Gastroesophageal sphincter (tissue), 4 donors: ENCODE data around the gene CD40. TPM values are rescaled to one million over a fixed set of nuclear protein-coding genes. Genes with fewer than 3 reads are reported as not detected.
A peak's percentile ranks its signal among the peaks of the same experiment; 100 is the strongest.

Source experiments
- ATAC-seq: fragments of 150-250 bp; one replicate; pipeline ENCODE4 v1.9.1; 2016; ENCODE audit warnings: mild to moderate bottlenecking, moderate library complexity
- H3K27ac ChIP-seq, 4 donors: fragments of 200-600 bp; sonication (generic) in 3 of 4; 1 replicate in 3 of 4; 2 replicates in 1 of 4; pipeline ENCODE4 v1.5.1; 2016 to 2019
- H3K27me3 ChIP-seq: fragments of 200-600 bp; sonication (generic); one replicate; pipeline ENCODE4 v1.5.1; 2019
- H3K36me3 ChIP-seq, 2 donors: fragments of 200-600 bp; sonication (generic); one replicate each; pipeline ENCODE4 v1.5.1; 2019; ENCODE audit warnings: control low read depth in 1 of 2
- H3K4me1 ChIP-seq, 3 donors: fragments of 200-600 bp; sonication (generic); 1 replicate in 2 of 3; 2 replicates in 1 of 3; pipeline ENCODE4 v1.5.1; 2016 to 2019; ENCODE audit warnings: control low read depth in 2 of 3
- H3K4me3 ChIP-seq, 2 donors: fragments of 200-600 bp; sonication (generic); one replicate each; pipeline ENCODE4 v1.5.1; 2019; ENCODE audit warnings: mild to moderate bottlenecking in 1 of 2, moderate library complexity in 1 of 2
- H3K9me3 ChIP-seq, 3 donors: fragments of 200-600 bp; sonication (generic); one replicate each; pipeline ENCODE4 v1.5.1; 2017 to 2019; ENCODE audit warnings: control low read depth in 2 of 3
- CTCF ChIP-seq, 4 experiments: fragments of 200-600 bp in 2 of 4; fragments of 450-650 bp in 2 of 4; sonication (generic) in 1 of 4; IDR thresholded peaks; one replicate each; pipeline ENCODE4 v1.5.1; 2017 to 2019; ENCODE audit warnings: antibody characterized with exemption in 4 of 4, mild to moderate bottlenecking in 2 of 4, moderate library complexity in 2 of 4
- EP300 ChIP-seq: sonication (generic); formaldehyde crosslinking; IDR thresholded peaks from one replicate; pipeline ENCODE4 v1.6.1; 2017; ENCODE audit warnings: antibody characterized with exemption, mild to moderate bottlenecking
- POLR2A ChIP-seq, 2 donors: fragments of 450-650 bp; IDR thresholded peaks; one replicate each; pipeline ENCODE4 v1.6.1; 2017; ENCODE audit warnings: antibody characterized with exemption in 2 of 2, mild to moderate bottlenecking in 2 of 2, moderate library complexity in 1 of 2
- POLR2AphosphoS5 ChIP-seq: sonication (generic); formaldehyde crosslinking; IDR thresholded peaks from one replicate; pipeline ENCODE4 v1.6.1; 2017; ENCODE audit warnings: antibody characterized with exemption
- WGBS, 2 donors: methylation state at CpG; one replicate each; pipeline ENCODE4 v1.1.5; 2018; ENCODE audit warnings: low coverage in 1 of 2; 5-methylcytosine and 5-hydroxymethylcytosine counted together
- total RNA-seq, 4 donors: library from RNA; depleted of rRNA; stranded (reverse); fragments of >200 nt; gene quantifications; one replicate each; pipeline ENCODE4 v1.1.0, GENCODE V29; 2016

Gene CD40
- total RNA-seq, 4 donors from 2014 or later, result 13.7 to 16.6 (median 13.9) TPM

- Histone ChIP-seq H3K27ac (peak overlapping the region in 3 of 4 donors; percentile 11 to 20 (median 19)), H3K36me3 (peaks cover 0 to 40% of the 10 kb centered on the region in 2 donors), H3K4me1 (peaks cover 0 to 53% (median 16%) of the 10 kb centered on the region in 3 donors), H3K27me3 (no peaks in the 10 kb centered on the region), H3K4me3 (no peak overlapping the region), H3K9me3 (no peaks in the 10 kb centered on the region)
- WGBS, 2 donors, result 61 to 80% methylated on average over 2 of the region's 2 CpGs
- TF ChIP-seq CTCF (IDR thresholded peaks at IDR 0.05), result no peak
- no peak for TF ChIP-seq EP300
- no peak for ATAC-seq
Measured at GRCh38 chr20:46121184-46121930, 3.2 kb downstream of the CD40 start.

GRCh38 chr20:46122071-46122470, 4.0 kb downstream of the CD40 start:
- H3K27me3 ChIP-seq, result no peaks in the 10 kb centered on the region
- TF ChIP-seq EP300, result no peak
- no peak for TF ChIP-seq POLR2AphosphoS5
- TF ChIP-seq CTCF (IDR thresholded peaks at IDR 0.05), result no peak
- no peak for TF ChIP-seq POLR2A (IDR thresholded peaks at IDR 0.05)
- WGBS, 2 donors, result 41% methylated on average over 4 of the region's 11 CpGs; no CpG with 5 or more reads in 1 of the 2 donors
- ATAC-seq, result no peak
- H3K36me3 ChIP-seq, result peaks cover 0 to 47% of the 10 kb centered on the region in 2 donors
- peaks cover 0 to 51% (median 16%) of the 10 kb centered on the region in 3 donors for H3K4me1 ChIP-seq
- H3K9me3 ChIP-seq, result no peaks in the 10 kb centered on the region
- no peak overlapping the region for H3K4me3 ChIP-seq
- H3K27ac ChIP-seq, result peak overlapping the region in 2 of 4 donors; percentile 12 to 20

GRCh38 chr20:46122516-46123481, 4.7 kb downstream of the CD40 start:
- WGBS, 2 donors, result 69 to 83% methylated on average over 1 to 8 of the region's 15 CpGs
- H3K4me1 ChIP-seq, result peaks cover 0 to 44% (median 13%) of the 10 kb centered on the region in 3 donors
- H3K36me3 ChIP-seq, result peaks cover 0 to 53% of the 10 kb centered on the region in 2 donors
- no peak overlapping the region for H3K4me3 ChIP-seq
- ATAC-seq, result no peak
- TF ChIP-seq POLR2A (IDR thresholded peaks at IDR 0.05), result no peak
- no peak for TF ChIP-seq POLR2AphosphoS5
- no peak for TF ChIP-seq CTCF (IDR thresholded peaks at IDR 0.05)
- TF ChIP-seq EP300, result no peak
- H3K27ac ChIP-seq, result no peak overlapping the region
- no peaks in the 10 kb centered on the region for H3K9me3 ChIP-seq
- no peaks in the 10 kb centered on the region for H3K27me3 ChIP-seq

- ATAC-seq, result no peak
- no peak overlapping the region for H3K4me3 ChIP-seq
- 80% methylated on average over 1 to 10 of the region's 11 CpGs for WGBS, 2 donors
- no peaks in the 10 kb centered on the region for H3K9me3 ChIP-seq
- H3K4me1 ChIP-seq, result peaks cover 0 to 35% (median 13%) of the 10 kb centered on the region in 3 donors
- TF ChIP-seq POLR2AphosphoS5 (no peak), POLR2A (IDR thresholded peaks at IDR 0.05) (no peak), EP300 (no peak), CTCF (IDR thresholded peaks at IDR 0.05) (no peak)
- peaks cover 3% of the 10 kb centered on the region for H3K27me3 ChIP-seq
- H3K27ac ChIP-seq, result no peak overlapping the region
- peaks cover 0 to 53% of the 10 kb centered on the region in 2 donors for H3K36me3 ChIP-seq
Measured at GRCh38 chr20:46123482-46124245, 5.5 kb downstream of the CD40 start.
